ENCODE measurements around the gene NR3C1.

- no peak for TF ChIP-seq CTCF (IDR thresholded peaks at IDR 0.05; ENCODE audit: poor library complexity)
- TF ChIP-seq EZH2 (IDR thresholded peaks at IDR 0.05; ENCODE audit: borderline replicate concordance), result no peak
Observed at GRCh38 chr5:143437666-143438273, 34.3 kb upstream of the NR3C1 start.
